RWPE2 (cell line): ENCODE measurements around the gene NAV2.

Experiments
- ATAC-seq: fragments of 200-7000 bp; cut with Tn5 transposase; 3 replicates; pipeline ENCODE4 v1.9.1; 2021; ENCODE audit warnings: low read depth
- DNase-seq: peaks from one replicate; pipeline ENCODE4 v3.0.0-alpha.2; 2020; ENCODE audit warnings: low spot score
- H3K27ac ChIP-seq: fragments of 450-650 bp; 2 replicates; pipeline ENCODE4 v1.5.1; 2017; ENCODE audit warnings: mild to moderate bottlenecking; ENCODE audit not compliant: poor library complexity, severe bottlenecking
- H3K27me3 ChIP-seq: fragments of 250-450 bp; sonication (Bioruptor Pico); 2 replicates; pipeline ENCODE4 v1.5.1; 2021; ENCODE audit warnings: mild to moderate bottlenecking, moderate library complexity; ENCODE audit not compliant: insufficient read depth, poor library complexity, severe bottlenecking
- H3K36me3 ChIP-seq: fragments of 250-450 bp; sonication (Bioruptor Pico); 2 replicates; pipeline ENCODE4 v1.5.1; 2020; ENCODE audit warnings: low read depth, mild to moderate bottlenecking, moderate library complexity
- H3K4me1 ChIP-seq: fragments of 250-450 bp; sonication (Bioruptor Pico); 2 replicates; pipeline ENCODE4 v1.5.1; 2021; ENCODE audit warnings: mild to moderate bottlenecking, moderate library complexity; ENCODE audit not compliant: insufficient read depth, poor library complexity, severe bottlenecking
- H3K4me3 ChIP-seq: fragments of 250-450 bp; sonication (Bioruptor Pico); 2 replicates; pipeline ENCODE4 v1.5.1; 2021; ENCODE audit warnings: mild to moderate bottlenecking, moderate library complexity; ENCODE audit not compliant: severe bottlenecking
- H3K9me3 ChIP-seq: fragments of 250-450 bp; sonication (Bioruptor Pico); 2 replicates; pipeline ENCODE4 v1.5.1; 2021; ENCODE audit warnings: mild to moderate bottlenecking, moderate library complexity; ENCODE audit not compliant: severe bottlenecking
- TF ChIP-seq, protein P1 (sequence below): fragments of 450-650 bp; IDR thresholded peaks from one replicate; pipeline ENCODE4 v1.5.1; 2017; ENCODE audit warnings: mild to moderate bottlenecking, moderate library complexity; ENCODE audit not compliant: poor library complexity, severe bottlenecking

NAV2 gene

DNA sequence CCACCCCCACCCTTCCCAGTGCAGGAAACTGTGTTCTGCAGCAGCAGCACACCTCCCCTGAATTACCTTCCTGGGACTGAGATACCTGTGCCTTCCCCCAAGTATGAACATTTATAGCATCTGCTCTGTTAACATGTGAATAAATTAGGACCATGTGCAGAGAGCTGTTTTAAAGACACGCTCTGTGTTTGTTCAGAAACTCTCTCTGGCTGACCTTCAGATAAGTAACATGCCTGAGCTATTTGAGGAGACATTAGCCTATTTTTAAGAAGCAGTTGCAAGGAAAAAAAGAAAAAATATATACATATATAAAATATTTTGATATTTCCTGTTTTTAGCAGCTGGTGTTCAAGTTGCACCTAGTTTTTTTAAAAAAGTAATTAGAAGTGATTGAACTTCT is 5.4 kb downstream of the NAV2 start:
- DNase-seq: no peak
- H3K4me3 ChIP-seq: no peak overlapping the region
- H3K36me3 ChIP-seq: no peaks in the 10 kb centered on the region
- ATAC-seq: no peak
- TF ChIP-seq, protein P1, sequence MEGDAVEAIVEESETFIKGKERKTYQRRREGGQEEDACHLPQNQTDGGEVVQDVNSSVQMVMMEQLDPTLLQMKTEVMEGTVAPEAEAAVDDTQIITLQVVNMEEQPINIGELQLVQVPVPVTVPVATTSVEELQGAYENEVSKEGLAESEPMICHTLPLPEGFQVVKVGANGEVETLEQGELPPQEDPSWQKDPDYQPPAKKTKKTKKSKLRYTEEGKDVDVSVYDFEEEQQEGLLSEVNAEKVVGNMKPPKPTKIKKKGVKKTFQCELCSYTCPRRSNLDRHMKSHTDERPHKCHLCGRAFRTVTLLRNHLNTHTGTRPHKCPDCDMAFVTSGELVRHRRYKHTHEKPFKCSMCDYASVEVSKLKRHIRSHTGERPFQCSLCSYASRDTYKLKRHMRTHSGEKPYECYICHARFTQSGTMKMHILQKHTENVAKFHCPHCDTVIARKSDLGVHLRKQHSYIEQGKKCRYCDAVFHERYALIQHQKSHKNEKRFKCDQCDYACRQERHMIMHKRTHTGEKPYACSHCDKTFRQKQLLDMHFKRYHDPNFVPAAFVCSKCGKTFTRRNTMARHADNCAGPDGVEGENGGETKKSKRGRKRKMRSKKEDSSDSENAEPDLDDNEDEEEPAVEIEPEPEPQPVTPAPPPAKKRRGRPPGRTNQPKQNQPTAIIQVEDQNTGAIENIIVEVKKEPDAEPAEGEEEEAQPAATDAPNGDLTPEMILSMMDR: no peak
- H3K27me3 ChIP-seq: peaks cover 11% of the 10 kb centered on the region
- H3K4me1 ChIP-seq: peaks cover 8% of the 10 kb centered on the region
- H3K9me3 ChIP-seq: no peaks in the 10 kb centered on the region
- no peak overlapping the region for H3K27ac ChIP-seq

DNA sequence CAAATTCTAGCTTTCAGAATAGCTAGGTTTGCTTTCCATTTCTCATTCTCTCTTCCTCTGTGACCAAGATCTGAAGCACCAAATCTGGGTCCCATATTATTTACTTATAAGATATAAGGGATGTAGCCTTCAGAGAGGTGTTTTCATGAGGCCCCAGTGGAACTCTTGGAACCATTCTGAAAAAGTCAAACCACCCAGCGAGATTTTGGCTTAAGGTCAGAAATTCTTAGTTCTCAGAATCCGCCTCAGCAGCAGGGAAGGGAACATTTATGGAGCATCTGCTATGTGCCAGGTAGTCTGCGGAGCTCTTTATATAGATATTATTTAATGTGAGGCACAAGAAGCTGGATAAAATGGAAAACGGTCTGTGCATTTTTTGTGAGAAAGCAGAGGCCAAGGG is 6.3 kb downstream of the NAV2 start:
- Histone ChIP-seq H3K36me3 (no peaks in the 10 kb centered on the region), H3K9me3 (no peaks in the 10 kb centered on the region), H3K4me1 (peaks cover 17% of the 10 kb centered on the region), H3K27me3 (peaks cover 2% of the 10 kb centered on the region), H3K4me3 (no peak overlapping the region), H3K27ac (no peak overlapping the region)
- DNase-seq (no peak), ATAC-seq (no peak)
- TF ChIP-seq, protein P1: no peak

DNA sequence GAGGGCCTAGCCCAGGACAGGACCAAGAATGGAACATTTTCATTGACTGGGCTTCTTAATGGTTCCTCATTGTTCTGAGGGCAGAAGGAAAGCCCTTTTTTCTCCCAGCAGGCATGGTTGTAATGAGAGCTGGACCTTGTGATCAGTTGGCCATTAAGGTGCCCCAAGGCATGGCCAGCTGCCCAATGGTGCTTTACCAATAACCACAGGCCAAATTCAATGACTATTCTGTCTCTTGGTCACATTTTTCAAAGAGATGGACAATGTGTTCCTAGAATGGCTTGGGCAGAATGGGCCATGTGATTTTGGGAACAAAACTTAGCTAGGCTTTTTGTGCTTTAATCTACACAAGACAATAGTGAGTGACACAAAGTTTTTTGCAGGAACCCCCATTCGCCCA is 7.3 kb downstream of the NAV2 start:
- no peak overlapping the region for H3K27ac ChIP-seq
- peaks cover 18% of the 10 kb centered on the region for H3K4me1 ChIP-seq
- TF ChIP-seq, protein P1: no peak
- no peaks in the 10 kb centered on the region for H3K9me3 ChIP-seq
- H3K27me3 ChIP-seq: no peaks in the 10 kb centered on the region
- no peak overlapping the region for H3K4me3 ChIP-seq
- H3K36me3 ChIP-seq: no peaks in the 10 kb centered on the region
- no peak for DNase-seq
- ATAC-seq: no peak

DNA sequence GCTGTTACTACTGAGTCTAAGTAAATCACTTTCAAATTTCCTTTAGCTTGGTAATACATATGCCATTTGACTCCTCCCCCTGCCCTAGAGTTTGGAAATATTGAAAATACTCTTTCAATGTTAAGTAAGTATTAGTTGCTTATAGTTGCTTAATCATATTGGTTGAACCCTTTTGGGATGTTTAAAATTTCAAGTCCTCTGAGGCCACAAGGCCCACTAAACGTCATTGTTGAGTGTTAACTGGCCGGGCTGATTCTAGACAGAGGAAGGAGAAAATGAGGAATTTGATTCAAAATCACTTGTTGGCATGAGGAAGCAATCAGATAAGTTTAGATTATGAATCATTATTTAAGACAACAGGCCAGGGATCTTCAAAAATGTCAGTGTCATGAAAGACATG is 8.5 kb downstream of the NAV2 start:
- Histone ChIP-seq H3K27ac (no peak overlapping the region), H3K4me3 (no peak overlapping the region), H3K9me3 (no peaks in the 10 kb centered on the region), H3K4me1 (peaks cover 20% of the 10 kb centered on the region), H3K27me3 (no peaks in the 10 kb centered on the region), H3K36me3 (no peaks in the 10 kb centered on the region)
- no peak for ATAC-seq
- no peak for DNase-seq
- TF ChIP-seq, protein P1: no peak

DNA sequence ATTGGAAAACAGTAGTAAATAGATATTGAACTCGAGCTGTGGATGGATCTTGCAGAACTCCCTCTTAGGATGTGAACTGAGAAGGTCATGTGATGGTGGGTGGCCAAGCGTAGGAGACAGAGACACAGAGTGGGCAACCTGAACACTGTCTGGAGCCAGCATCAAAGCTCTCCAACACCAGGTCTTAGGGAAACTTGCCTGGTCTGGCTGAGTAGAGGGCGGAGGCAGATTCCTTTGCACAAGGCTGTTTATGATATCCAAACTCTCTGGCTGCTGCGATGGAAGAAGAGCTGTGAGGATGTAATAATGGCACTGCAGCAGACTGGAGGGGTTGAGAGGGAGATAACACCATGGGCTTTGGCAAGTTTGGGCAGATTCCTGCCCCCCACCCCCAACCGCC is 10.1 kb downstream of the NAV2 start:
- ATAC-seq: no peak

More for the DNA sequence above, 10.1 kb downstream of the NAV2 start:
- TF ChIP-seq, protein P1: no peak
- H3K36me3 ChIP-seq: no peaks in the 10 kb centered on the region
- H3K27me3 ChIP-seq: no peaks in the 10 kb centered on the region
- no peaks in the 10 kb centered on the region for H3K9me3 ChIP-seq
- H3K4me3 ChIP-seq: no peak overlapping the region
- peaks cover 20% of the 10 kb centered on the region for H3K4me1 ChIP-seq
- no peak for DNase-seq
- peak overlapping the region; percentile 8 for H3K27ac ChIP-seq
